Measurements from ENCODE around the gene PIK3R6. TPM values are rescaled to one million over a fixed set of nuclear protein-coding genes. Genes with fewer than 3 reads are reported as not detected.
"Not testable (repeated sequence)": the region's sequence is repeated elsewhere in the genome, so short reads cannot be mapped to it uniquely, and the experiment has no call there.

Gene PIK3R6
- total RNA-seq, 4 donors from 2014 or later = 0.30 to 5.1 (median 1.5) TPM

GRCh38 chr17:8888704-8889302 is 21.3 kb upstream of the PIK3R6 start:
- no peak overlapping the region for H3K27ac ChIP-seq
- no peak for TF ChIP-seq POLR2A (IDR thresholded peaks at IDR 0.05)
- no peak for TF ChIP-seq CTCF (IDR thresholded peaks at IDR 0.05)
- no peak for TF ChIP-seq POLR2AphosphoS5 (IDR thresholded peaks at IDR 0.05)
- no peak for TF ChIP-seq EP300 (IDR thresholded peaks at IDR 0.05)
- H3K36me3 ChIP-seq = no peaks in the 10 kb centered on the region
- H3K9me3 ChIP-seq = no peaks in the 10 kb centered on the region
- DNase-seq (ENCODE audit: low spot score in 2 of 2) = no peak
- H3K4me1 ChIP-seq = no peaks in the 10 kb centered on the region
- H3K4me3 ChIP-seq = no peak overlapping the region
- 61% methylated on average over 6 of the region's 8 CpGs for WGBS
- H3K27me3 ChIP-seq = no peaks in the 10 kb centered on the region

- H3K9me3 ChIP-seq = no peaks in the 10 kb centered on the region
- 78% methylated on average over 38 of the region's 39 CpGs for WGBS
- peak in 1 of 2 donors; percentile 40 for DNase-seq (ENCODE audit: low spot score in 2 of 2)
- TF ChIP-seq EP300 (IDR thresholded peaks at IDR 0.05) = no peak
- TF ChIP-seq POLR2AphosphoS5 (IDR thresholded peaks at IDR 0.05) = no peak
- TF ChIP-seq POLR2A (IDR thresholded peaks at IDR 0.05) = no peak
- TF ChIP-seq CTCF (IDR thresholded peaks at IDR 0.05) = no peak
- H3K27me3 ChIP-seq = no peaks in the 10 kb centered on the region
- H3K36me3 ChIP-seq = no peaks in the 10 kb centered on the region
- H3K27ac ChIP-seq = no peak overlapping the region
- H3K4me1 ChIP-seq = no peaks in the 10 kb centered on the region
- no peak overlapping the region for H3K4me3 ChIP-seq
Observed at GRCh38 chr17:8887834-8888703, 20.6 kb upstream of the PIK3R6 start.

GRCh38 chr17:8887301-8887700 is 19.8 kb upstream of the PIK3R6 start:
- Histone ChIP-seq H3K36me3 (no peaks in the 10 kb centered on the region), H3K9me3 (no peaks in the 10 kb centered on the region)
- 90% methylated on average over 11 of the region's 11 CpGs for WGBS

GRCh38 chr17:8885967-8886684 is 18.7 kb upstream of the PIK3R6 start:
- no peak overlapping the region for H3K27ac ChIP-seq
- 86% methylated on average over 18 of the region's 23 CpGs for WGBS
- no peaks in the 10 kb centered on the region for H3K27me3 ChIP-seq
- DNase-seq (ENCODE audit: low spot score in 2 of 2) = peak in 1 of 2 donors; percentile 57
- H3K4me3 ChIP-seq = no peak overlapping the region
- TF ChIP-seq CTCF (IDR thresholded peaks at IDR 0.05) (no peak), POLR2A (IDR thresholded peaks at IDR 0.05) (no peak), POLR2AphosphoS5 (IDR thresholded peaks at IDR 0.05) (no peak), EP300 (IDR thresholded peaks at IDR 0.05) (no peak)
- H3K9me3 ChIP-seq = no peaks in the 10 kb centered on the region
- no peaks in the 10 kb centered on the region for H3K36me3 ChIP-seq
- H3K4me1 ChIP-seq = no peaks in the 10 kb centered on the region

More at GRCh38 chr17:8887301-8887700, 19.8 kb upstream of the PIK3R6 start:
- TF ChIP-seq POLR2A (IDR thresholded peaks at IDR 0.05) = no peak
- no peak for TF ChIP-seq CTCF (IDR thresholded peaks at IDR 0.05)
- TF ChIP-seq POLR2AphosphoS5 (IDR thresholded peaks at IDR 0.05) = no peak
- Histone ChIP-seq H3K27ac (no peak overlapping the region), H3K27me3 (no peaks in the 10 kb centered on the region), H3K4me1 (no peaks in the 10 kb centered on the region), H3K4me3 (no peak overlapping the region)
- DNase-seq (ENCODE audit: low spot score in 2 of 2) = peak in 1 of 2 donors; percentile 53

- H3K27me3 ChIP-seq; H3K9me3 ChIP-seq; H3K4me3 ChIP-seq; H3K36me3 ChIP-seq; H3K27ac ChIP-seq; H3K4me1 ChIP-seq; DNase-seq (ENCODE audit: low spot score in 2 of 2): not testable (repeated sequence)
- 75% methylated on average over 26 of the region's 30 CpGs for WGBS
Observed at GRCh38 chr17:8885163-8885966, 17.9 kb upstream of the PIK3R6 start.
